ENCODE data around the gene TMEM190.

Gene TMEM190

DNA sequence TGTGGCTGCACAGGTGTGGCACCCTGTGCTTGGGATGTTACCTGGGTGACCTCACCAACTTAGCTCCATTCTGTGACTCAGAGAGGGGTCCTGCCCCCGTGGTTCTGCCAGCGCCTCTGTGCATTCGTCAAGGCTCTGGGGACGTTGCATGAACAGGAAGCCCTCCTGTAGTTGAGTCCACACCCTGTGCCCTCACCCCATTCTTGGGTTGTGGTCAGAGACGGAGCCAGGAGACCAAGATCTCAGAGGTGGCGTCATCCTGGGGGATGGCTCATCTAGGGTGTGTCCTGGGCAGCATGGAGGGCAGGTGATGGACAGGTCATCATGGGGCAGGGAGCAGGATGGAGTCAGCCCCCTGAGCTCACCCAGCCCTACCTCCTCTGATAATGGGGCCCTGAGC is 24.6 kb upstream of the TMEM190 start:
- DNase-seq (ENCODE audit: low spot score), result no peak

DNA sequence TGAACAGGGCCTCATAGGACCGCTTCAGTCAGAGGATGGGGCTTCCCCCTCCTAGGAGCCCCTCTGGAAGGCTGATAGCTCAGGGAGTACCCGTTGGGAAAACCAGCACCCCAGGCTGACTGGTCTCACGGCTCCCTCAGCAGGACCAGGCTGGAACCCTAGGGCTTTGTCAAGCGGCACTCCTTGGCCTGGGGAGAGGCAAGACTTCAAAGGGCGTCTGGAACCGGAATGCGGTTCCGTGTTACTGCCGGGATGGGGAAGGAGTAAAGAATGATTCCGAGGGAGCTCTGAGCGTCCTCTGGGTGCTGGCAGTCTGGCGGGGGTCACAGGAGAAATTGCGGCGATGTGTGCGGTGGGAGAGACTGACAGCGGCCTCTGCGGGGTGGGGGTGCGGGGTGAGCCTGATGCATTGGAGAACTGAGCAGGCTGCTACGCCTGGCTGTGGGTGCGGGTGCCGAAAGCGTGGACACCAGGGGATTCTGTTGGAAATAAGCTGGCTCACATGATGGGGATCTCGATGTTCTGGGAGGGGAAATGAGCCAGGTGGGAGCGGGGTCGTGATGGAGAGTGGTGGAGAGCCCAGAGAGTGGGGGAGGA is 24.0 kb upstream of the TMEM190 start:
- DNase-seq (ENCODE audit: low spot score), result no peak

DNA sequence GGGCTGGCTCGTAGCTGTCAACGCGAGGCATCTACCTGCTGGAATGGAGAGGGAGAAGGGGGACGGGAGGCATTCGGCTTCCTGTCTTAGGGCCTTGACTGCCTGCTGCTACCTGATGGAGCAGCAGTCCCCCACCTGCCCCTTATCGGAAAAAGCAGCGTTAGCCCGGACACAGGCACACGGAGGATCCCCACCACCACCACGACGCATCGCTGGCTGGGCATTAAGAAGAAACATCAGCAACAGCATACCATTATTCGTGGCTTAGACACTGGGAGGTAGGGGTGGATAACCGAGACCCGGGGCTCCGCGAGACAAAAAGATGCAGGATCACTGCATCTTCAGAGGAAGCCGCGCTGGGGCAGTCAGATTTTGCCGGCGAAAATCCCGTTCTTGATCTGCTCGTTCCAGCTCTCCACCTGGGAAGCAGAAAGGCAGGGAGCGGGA is 23.2 kb upstream of the TMEM190 start:
- DNase-seq (ENCODE audit: low spot score), result no peak

DNA sequence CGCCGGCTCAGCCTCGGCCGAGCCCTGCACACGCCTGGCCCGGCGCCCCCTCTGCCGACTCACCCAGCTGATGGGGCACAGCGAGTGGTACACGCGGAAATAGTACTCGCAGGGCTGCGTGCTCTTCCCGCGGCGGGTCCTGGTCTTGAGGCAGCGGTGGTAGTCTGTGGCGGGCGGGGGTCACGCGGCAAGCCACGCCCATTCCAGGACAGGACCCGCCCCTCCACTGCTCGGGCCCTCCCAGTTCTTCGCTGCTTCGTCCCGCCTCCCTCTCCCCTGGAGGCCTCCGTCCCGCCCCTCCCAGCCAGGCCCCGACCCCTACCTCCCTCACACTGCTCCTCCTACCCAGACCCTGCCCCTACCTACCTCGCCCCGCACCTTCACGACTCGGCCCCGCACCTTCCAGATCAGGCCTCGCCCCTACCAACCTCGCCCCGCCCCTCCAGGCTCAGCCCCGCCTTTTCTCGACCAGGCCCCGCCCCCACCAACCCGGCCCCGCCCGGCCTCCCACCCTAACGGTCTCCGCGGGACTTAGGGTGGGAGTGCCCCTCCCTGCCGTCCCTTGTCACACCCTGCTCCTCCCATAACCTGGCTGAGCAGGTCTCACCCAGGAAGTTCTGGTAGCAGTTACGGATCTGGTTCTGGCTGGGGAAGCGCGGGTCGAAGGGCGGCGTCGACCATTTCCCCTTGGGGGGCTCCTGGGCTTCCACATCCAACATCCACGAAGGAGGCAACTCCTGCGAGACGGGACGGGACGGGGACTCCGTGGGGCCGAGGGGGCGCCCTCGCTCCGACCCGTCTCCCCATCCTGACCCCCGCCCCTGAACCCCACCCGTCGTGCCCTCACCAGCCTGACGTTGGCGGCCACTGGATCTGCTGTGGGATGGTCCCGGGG is 22.6 kb upstream of the TMEM190 start:
- DNase-seq (ENCODE audit: low spot score), result no peak

DNA sequence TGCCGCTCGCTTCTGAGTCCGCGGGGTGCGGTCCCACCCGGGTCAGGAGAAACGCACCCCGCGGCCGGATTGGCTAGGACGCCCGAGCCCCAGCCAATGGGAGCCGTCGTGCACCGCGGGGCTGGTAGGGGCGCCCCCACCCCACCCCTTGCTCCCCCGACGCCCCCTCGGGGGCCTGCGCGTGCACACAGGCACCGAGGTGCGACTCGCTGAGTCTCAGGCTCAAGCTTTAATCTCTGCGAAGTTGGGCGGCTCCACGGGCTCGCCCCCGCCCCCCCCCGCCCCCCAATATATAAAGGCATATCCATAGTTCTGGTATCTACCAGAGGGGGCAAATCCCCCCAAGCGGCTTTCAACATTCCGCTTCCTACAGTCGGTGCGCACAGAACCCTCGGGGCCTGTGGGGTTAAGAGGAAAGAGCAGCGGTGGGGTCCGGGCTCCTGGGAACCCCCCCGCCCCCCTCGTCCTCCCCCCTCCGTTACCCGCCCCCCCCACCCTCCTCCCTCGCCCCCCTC is 21.9 kb upstream of the TMEM190 start, which contains the start of gene COX6B2:
Gene COX6B2, minus strand, starts transcription at position 22 of the 515 bp plus-strand sequence. CDS start 198 bp downstream, outside the sequence.
- no peak for DNase-seq (ENCODE audit: low spot score)

DNA sequence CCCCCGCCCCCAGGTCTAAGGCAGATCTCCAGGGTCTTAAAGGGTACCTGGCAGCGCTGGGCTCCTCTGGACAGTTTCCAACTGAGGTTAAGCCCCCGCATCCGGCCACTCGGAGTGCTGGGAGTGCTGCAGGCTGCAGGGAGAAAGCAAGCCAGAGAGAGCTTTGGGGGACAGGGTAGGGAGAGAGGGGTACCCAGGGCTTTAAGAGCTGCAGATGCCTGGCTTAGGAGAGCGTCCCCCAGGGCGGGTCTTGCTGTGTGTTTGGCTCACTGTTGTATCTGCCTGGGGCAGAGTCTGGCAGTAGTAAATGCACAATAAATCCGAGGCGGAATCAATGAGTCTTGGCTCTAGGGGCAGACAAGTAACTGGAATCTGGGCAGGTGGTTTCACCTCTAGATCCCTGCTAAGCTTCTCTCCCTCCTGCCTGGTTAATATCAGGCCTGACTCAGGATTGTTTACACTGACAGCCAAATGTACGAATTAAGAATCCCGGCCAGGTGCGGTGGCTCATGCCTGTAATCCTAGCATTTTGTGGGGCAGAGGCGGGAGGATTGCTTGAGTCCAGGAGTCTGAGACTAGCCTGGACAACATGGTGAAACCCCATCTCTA is 21.3 kb upstream of the TMEM190 start:
- DNase-seq (ENCODE audit: low spot score), result no peak

DNA sequence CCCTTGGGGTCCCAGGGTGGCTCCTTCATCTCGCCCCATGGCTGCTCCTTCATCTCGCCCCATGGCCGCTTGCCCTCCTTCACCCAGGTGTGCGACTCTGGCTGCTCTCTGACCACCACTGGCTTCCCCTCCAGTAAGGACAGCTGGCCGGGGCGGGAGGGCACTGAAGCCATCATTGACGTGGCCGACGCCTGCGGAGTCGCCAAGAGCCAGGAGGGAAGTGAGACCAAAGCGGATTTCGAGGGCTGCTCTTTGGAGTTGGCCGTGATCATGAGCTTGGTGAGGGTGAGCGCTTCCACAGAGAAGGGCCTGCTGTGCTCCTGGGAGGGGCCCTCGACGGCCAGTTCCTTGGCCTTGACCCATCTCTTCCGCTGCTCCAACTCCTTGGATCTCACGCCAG is 18.1 kb upstream of the TMEM190 start:
- DNase-seq (ENCODE audit: low spot score), result no peak

DNA sequence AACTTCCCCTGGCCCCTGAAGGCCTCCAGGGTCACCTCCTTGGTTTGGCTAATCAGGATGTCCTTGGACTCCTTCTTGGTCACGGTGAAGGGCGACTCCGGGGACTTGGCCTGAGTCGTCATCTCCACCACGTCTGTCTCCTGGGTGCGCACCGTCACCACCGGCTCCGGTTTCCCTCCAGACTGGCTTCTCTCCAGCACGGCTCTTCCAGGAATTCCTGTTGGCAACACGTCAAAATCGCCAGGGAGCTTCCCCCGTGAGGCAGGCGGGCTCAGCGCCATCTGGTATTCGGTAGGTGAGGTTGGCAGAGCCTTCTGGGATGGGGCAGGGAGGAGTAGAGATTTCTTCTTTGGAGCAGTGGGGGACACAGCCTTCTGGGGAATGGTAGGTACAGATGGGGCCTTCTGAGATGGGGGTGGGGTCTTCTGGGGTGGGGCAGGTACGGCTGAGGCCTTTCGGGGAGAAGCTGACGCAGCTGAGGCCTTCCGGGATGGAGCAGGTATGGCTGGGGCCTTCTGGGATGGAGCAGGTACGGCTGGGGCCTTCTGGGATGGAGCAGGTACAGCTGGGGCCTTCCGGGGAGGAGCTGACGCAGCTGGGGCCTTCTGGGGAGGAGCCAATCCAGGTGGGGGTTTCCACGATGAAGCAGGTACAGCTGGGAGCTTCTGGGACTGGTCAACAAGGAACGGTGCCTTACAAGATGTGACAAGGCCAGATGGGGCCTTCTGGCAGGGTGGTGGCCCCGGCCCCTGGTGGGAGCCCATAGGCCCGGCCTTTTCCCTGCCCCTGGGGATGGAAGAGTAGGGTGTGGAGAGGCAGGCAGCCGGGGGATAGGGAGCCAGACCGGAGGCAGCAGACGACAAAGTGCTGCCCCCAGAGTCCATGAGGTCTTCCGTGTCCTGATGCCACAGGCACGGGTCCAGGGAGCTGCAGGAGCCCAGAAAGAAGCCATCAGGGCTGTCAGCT is 17.4 kb upstream of the TMEM190 start:
- DNase-seq (ENCODE audit: low spot score), result no peak

DNA sequence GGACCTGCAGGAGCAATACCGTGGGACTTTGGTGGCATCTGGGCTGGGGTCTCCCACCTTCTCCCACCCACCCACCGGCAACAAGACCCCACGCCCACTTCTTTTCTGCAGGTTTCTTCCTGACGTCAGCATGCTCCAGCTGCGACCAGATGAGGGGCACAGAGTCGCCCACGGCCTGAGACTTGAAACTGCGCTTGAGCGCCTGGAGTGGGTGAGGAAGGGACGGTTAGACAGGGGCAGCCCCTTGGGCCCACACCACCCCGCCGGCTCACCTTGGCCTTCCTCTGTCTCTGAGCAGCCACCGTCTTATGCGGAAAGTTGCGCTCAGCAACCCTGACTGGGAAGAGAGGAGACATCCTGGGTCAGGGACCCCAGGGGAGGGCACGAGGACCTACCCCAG is 15.7 kb upstream of the TMEM190 start:
- no peak for DNase-seq (ENCODE audit: low spot score)

DNA sequence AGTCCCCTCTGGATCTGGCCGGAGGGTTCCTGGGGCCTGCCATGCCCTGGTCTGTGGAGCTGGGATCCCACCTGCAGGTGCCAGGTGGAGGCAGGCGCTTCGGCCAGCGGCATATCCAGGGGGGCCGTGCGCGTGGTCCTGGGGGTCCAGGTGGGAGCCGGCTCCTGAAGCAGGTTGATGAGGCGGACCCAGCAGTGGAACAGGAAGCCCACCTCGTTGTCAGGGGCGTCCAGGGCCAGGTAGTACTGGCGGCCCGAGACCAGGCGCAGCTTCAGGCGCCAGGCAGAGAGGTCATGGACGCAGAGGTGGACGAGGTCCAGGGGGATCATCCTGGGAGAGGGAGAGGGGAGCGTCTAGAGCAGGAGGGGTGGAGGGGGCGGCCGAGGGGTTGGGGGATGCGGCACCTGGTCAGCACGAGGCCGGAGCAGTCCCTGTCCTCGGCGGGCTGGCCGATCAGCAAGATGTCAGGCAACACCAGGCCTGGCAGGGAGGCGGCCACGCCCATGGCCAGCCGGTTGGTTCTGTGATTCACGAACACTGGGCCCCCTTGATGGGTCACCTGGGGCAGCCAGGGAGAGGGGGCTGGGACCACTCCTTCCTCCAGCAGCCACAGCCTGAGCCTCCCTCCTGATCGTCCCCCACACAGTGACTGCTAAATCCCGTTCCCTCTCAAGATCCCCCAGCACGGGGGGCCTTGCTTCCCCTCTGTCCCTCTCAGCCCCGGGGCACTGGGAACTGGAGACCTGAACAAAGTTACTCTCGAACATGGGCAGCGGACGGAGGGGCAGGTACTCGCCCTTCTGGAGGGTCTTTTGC is 14.2 kb upstream of the TMEM190 start:
- no peak for DNase-seq (ENCODE audit: low spot score)

DNA sequence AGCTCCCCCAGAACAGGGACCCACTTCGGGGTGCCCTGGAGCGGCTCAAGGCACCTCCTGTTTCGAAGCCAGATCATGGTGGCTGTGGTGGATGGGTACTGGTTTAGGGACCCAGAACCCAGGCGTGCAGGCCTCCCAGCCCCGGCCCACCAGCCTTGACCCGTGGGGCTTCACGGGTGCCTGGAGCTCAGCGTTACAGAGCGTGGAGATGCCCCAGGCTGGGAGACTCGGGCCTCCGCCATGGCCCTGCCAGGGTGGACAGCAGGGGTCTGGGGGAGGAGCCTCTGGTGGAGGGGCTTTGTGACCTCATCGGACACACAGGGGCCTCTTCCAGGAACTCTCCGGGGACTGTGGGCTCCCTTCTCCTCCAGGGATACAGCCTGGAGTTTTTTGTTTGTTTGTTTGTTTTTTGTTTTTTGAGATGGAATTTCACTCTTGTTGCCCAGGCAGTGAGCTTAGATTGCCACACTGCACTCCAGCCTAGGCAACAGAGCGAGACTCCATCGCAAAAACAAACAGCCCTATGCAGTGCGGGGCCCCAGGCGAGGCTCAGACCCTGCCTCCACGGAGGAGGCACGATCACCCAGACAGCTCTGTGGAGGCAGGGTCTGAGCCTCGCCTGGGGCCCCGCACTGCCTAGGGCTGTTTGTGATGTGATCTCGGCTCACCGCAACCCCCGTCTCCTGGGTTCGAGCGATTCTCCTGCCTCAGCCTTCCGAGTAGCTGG is 13.5 kb upstream of the TMEM190 start, which contains the start of gene GARIN5B:
Gene GARIN5B, minus strand, starts transcription at position 271 of the 727 bp plus-strand sequence. Its CDS starts 194 bp downstream, at position 77.
- DNase-seq (ENCODE audit: low spot score), result no peak

DNA sequence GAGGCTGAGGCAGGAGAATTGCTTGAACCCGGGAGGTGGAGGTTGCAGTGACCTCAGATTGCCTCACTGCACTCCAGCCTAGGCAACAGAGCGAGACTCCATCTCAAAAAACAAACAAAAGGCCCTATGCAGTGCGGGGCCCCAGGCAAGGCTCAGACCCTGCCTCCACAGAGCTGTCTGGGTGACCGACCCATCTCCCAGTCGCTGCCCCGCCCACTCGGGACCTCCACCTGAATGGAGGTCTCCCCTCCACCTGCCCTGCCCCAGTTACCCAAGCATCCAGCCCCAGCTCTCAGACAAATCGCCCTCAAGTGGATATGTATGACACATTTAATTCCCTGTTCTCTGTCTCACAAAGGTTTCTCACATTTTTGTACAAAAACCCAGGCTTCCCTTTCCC is 11.4 kb upstream of the TMEM190 start:
- DNase-seq (ENCODE audit: low spot score), result no peak

DNA sequence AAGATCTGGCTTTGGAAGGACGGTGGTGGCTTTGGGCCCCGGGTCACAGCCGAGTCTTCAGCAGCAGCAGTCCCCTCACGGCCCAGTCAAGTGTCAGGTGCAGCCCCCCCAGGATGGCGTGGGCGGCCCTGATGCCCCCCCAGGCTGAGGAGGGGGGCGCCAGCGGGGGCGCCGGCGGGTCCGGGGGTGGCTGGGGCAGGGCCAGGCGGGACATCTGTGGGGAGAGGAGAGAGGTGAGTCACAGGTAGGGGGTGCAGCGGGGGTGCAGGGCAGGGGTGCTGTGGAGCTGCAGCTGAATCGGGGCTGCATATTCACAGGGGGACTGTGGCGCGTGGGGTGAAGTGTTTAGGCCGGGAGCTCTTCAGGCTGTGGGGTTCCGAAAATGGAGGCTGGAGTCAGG is 10.7 kb upstream of the TMEM190 start:
- no peak for DNase-seq (ENCODE audit: low spot score)

DNA sequence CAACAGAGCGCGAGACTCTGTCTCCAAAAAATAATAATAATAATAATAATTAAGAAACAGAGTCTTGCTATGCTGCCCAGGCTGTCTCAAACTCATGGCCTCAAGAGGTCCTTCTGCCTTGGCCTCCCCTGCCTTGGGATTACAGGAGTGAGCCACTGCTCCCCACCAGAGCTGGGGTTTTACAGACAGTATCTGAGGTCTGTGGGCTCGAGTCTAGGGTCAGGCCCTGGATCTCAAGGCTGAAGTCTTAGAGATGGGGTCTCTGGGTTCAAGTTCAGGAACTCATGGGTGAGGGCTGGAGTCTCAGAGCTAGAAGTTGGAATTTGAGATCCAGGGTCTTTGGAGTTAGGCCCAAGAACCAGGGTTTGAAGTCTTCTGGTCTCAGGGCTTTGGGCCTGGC is 9.8 kb upstream of the TMEM190 start:
- DNase-seq (ENCODE audit: low spot score), result no peak

DNA sequence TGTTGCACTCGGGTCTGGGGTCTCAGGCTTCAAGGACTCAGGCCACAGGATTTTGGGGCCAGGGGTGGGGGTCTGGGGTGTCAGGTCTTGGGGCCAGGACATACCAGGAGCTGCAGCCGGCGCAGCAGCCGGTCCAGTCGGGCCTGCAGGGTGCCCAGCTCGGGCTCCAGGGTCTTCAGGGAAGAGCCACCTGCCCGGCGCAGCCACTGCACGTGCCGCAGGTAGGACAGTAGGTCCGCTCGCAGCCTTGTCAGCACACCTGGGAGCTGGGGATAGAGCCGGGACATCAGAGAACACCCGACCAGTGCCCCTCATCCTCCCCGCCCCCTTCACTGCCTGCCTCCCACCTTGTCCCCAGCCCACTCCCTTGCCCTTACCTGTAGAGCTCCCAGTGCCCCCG is 8.5 kb upstream of the TMEM190 start:
- no peak for DNase-seq (ENCODE audit: low spot score)

DNA sequence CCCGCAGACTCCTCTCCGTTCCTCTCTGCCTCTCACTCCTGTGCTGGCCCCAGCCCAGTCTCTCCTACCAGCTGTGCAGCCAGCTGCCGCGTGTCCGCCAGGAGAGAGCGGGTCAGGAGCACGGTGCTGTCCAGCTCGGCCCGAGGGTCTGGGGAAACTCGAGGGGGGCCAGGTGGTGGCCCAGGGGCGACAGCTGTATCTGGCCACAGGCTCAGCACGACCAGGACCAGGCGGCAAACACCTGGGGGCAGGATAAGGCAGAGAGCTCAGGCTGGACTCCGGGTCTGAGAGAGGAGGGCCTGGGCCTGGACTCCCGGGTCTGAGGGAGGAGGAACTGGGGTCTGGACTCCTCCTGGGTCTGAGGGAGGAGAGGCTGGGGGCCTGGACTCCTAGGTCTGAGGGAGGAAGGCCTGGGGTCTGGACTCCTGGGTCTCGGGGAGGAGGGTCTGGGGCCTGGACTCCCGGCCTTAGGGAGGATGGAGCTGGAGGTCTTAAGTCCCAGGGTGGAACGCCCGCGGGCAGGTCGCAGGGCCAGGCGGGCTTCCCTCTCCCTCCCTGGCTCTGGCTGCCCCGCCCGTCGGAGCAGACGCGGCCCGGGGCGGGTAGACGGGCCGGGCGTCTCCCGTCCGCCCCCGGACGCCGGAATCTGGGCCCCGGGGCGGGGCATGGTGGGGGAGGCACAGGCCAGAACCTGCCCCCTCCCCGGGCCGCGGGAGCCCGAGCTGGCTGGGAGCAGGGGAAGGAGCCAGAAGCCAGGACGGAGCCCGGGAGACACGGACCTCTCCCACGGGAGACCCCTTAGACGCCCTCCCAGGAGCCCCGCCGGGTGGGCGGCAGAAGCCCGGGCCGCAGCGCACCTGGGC is 7.7 kb upstream of the TMEM190 start:
- no peak for DNase-seq (ENCODE audit: low spot score)

DNA sequence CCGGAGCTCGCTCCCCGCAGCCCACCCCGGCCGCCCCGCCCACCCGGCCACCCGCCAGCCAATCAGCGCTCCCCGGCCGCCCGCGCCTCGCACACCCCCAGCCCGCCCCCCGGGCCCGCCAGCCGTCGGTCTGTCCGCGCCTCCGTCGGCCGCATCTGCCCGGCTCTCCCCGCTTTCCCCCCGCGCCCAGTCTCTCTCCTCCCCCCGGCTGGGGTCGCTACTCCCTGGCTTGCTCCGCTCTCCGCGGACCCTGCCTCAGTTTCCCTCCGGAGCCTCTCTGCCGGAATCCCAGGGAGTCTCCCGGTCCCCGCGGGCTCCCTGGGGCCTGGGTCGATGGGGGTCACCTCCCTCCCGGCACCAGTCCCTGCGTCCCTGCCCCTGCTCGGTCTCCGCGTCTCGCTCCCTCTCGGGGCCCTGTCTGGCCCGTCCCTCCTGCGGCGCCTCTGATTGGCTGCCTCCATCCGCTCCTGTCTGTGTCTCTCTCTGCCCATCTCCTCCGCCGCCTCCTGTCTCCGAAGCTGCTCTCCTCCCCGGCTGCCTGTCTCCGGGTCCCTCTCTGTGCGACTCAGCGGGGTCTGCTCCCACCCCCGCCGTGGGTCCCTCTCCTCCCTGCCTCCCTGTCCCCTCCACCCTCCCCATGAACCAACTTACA is 6.8 kb upstream of the TMEM190 start:
- no peak for DNase-seq (ENCODE audit: low spot score)

DNA sequence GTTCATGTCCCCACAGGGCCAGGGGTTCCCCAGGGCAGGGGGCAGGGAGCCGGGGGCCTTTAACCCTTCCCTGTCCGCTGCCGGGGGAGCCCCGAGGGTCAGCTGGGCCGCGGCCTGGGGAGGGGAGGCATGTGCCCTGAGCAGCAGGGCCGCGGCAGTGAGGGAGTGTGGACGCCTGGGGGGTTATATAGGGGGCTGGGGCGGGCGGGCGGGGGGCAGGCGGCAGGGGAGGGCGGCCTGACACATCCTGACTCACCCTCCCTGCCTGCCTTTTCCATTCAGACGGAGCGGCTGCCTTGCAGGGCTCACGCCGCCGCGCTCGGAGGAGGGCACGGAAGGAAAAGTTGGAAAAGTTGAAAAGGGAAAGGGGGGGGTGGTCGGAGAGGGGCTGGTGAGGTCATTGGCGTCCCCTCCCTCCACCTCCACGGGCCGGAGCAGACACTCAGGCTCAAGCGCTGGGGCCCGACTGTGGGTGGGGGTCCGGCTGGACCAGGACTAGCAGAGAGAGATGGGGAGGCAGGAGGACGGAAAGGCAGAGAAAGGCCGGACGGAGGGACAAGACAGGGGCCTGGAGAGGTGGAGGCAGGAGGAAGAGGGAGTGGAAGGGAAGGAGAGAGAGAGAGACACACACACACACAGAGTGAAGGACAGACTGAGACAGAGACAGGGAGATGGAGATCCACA is 6.2 kb upstream of the TMEM190 start, which contains the start of gene IL11:
Gene IL11, minus strand, starts transcription at position 159 of the 684 bp plus-strand sequence. Its CDS starts 153 bp downstream, at position 6.
- DNase-seq (ENCODE audit: low spot score), result no peak

Measured in pons (tissue), 1 donor.